CD4-positive, alpha-beta T cell (primary cell): Measurements from ENCODE around the gene MPDZ. TPM values are rescaled to one million over a fixed set of nuclear protein-coding genes. Genes with fewer than 3 reads are reported as not detected.

Experiments
- ATAC-seq: fragments of 200-7000 bp; cut with Tn5 transposase; one replicate; pipeline ENCODE4 v1.10.0; 2022; ENCODE audit warnings: mild to moderate bottlenecking; ENCODE audit not compliant: poor library complexity
- CTCF ChIA-PET: fragments of 350-600 bp; sonication (Branson Sonifier 250); formaldehyde crosslinking; loops from one replicate; lab custom pipeline; 2021; ENCODE audit warnings: antibody characterized with exemption, inconsistent platforms; lab: Charles Lee
- POLR2A ChIA-PET: fragments of 350-600 bp; sonication (Branson Sonifier 250); formaldehyde crosslinking; loops from one replicate; lab custom pipeline; 2021; ENCODE audit warnings: antibody characterized with exemption, inconsistent platforms; lab: Charles Lee
- DNase-seq, 14 experiments: peaks; one replicate each; pipeline ENCODE4 v3.0.0-alpha.2; 2013 to 2020; ENCODE audit warnings: mixed read lengths in 2 of 14
- H3K27ac ChIP-seq, 2 donors: one replicate each; pipeline versions ENCODE4 v1.5.1 to v1.7.0; 2013; ENCODE audit warnings: low read length in 2 of 2, low read depth in 1 of 2, mild to moderate bottlenecking in 1 of 2
- H3K27me3 ChIP-seq, 2 experiments: 1 replicate in 1 of 2; 2 replicates in 1 of 2; pipeline versions ENCODE4 v1.6.1 to v1.7.0; 2013; ENCODE audit warnings: low read length in 2 of 2, control low read depth in 1 of 2, mild to moderate bottlenecking in 1 of 2, moderate library complexity in 1 of 2; ENCODE audit not compliant: insufficient read depth in 2 of 2, control insufficient read depth in 1 of 2
- H3K36me3 ChIP-seq: one replicate; pipeline ENCODE4 v1.6.1; 2013; ENCODE audit warnings: low read length, control low read depth; ENCODE audit not compliant: insufficient read depth
- H3K4me1 ChIP-seq: one replicate; pipeline ENCODE4 v1.6.1; 2013; ENCODE audit warnings: low read length, control low read depth; ENCODE audit not compliant: insufficient read depth
- H3K4me3 ChIP-seq: one replicate; pipeline ENCODE4 v1.5.1; 2013; ENCODE audit warnings: mild to moderate bottlenecking, low read length, moderate library complexity
- H3K9me3 ChIP-seq, 2 experiments: 1 replicate in 1 of 2; 2 replicates in 1 of 2; pipeline versions ENCODE4 v1.6.1 to v1.7.0; 2013; ENCODE audit warnings: low read length in 2 of 2, mild to moderate bottlenecking in 2 of 2, control low read depth in 1 of 2, moderate library complexity in 1 of 2; ENCODE audit not compliant: control insufficient read depth in 1 of 2, insufficient read depth in 1 of 2
- H3K27ac Mint-ChIP-seq: one replicate; pipeline ENCODE4 v1.8.0; 2020; ENCODE audit warnings: mixed read lengths
- H3K27me3 Mint-ChIP-seq: one replicate; pipeline ENCODE4 v1.8.0; 2021; ENCODE audit warnings: mixed read lengths
- H3K36me3 Mint-ChIP-seq: one replicate; pipeline ENCODE4 v1.8.0; 2021; ENCODE audit warnings: low read depth, mixed read lengths
- H3K4me1 Mint-ChIP-seq: one replicate; pipeline ENCODE4 v1.8.0; 2021; ENCODE audit warnings: low read depth, mixed read lengths
- H3K4me3 Mint-ChIP-seq: one replicate; pipeline ENCODE4 v1.8.0; 2020; ENCODE audit warnings: mild to moderate bottlenecking, mixed read lengths
- H3K9me3 Mint-ChIP-seq: one replicate; pipeline ENCODE4 v1.8.0; 2020; ENCODE audit warnings: mixed read lengths
- intact Hi-C, 2 experiments: fragments of 100-400 bp; cut with DNase I in 1 of 2; cut with micrococcal nuclease in 1 of 2; formaldehyde crosslinking; loops; one replicate each; pipeline versions ENCODE4 v1.15.1 to v1.9.0; 2023 to 2025; cut with DNase I, micrococcal nuclease
- total RNA-seq, 174 experiments: library from RNA in 2 of 174; stranded (reverse) in 2 of 174; gene quantifications; one replicate each; pipeline ENCODE4 v1.2.3 and lab custom pipeline; 2021 to 2026
- TF ChIP-seq, protein P1 (sequence below): fragments of 200-600 bp; IDR thresholded peaks from one replicate; pipeline ENCODE4 v1.8.0; 2022; ENCODE audit warnings: antibody characterized with exemption, mild to moderate bottlenecking

Gene MPDZ
- total RNA-seq, 2 experiments from 2014 or later = not detected

DNA sequence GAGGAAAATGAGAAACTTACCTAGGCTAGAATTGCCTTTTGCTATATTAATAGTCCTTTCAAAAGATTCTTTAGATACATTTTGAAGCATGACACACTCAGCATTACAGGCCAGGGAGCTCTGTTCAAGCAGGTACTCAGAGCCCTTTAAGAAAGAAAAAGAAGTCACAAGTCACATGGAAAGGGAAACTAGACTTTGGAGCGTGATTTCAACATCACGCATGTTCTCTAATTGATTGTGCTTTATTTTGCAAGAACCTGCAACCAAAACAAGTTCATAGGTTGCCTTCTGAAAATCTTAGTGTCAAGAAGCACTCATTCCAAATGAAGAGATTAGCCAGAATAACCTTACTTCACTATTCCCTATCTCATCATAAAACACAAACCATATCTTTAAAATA, 103.8 kb downstream of the MPDZ start:
- intact Hi-C loops = no loop called here
- H3K27ac Mint-ChIP-seq = no peak overlapping the region
- Histone ChIP-seq H3K27ac (no peak overlapping the region), H3K4me3 (no peak overlapping the region), H3K36me3 (no peaks in the 10 kb centered on the region), H3K4me1 (no peaks in the 10 kb centered on the region), H3K9me3 (peaks cover 0 to 4% of the 10 kb centered on the region in 2 experiments), H3K27me3 (no peaks in the 10 kb centered on the region)
- peaks cover 10% of the 10 kb centered on the region for H3K9me3 Mint-ChIP-seq
- no peak overlapping the region for H3K4me3 Mint-ChIP-seq
- H3K36me3 Mint-ChIP-seq = no peaks in the 10 kb centered on the region
- ATAC-seq (no peak), DNase-seq (no peak)
- H3K4me1 Mint-ChIP-seq = no peaks in the 10 kb centered on the region
- TF ChIP-seq, protein P1, sequence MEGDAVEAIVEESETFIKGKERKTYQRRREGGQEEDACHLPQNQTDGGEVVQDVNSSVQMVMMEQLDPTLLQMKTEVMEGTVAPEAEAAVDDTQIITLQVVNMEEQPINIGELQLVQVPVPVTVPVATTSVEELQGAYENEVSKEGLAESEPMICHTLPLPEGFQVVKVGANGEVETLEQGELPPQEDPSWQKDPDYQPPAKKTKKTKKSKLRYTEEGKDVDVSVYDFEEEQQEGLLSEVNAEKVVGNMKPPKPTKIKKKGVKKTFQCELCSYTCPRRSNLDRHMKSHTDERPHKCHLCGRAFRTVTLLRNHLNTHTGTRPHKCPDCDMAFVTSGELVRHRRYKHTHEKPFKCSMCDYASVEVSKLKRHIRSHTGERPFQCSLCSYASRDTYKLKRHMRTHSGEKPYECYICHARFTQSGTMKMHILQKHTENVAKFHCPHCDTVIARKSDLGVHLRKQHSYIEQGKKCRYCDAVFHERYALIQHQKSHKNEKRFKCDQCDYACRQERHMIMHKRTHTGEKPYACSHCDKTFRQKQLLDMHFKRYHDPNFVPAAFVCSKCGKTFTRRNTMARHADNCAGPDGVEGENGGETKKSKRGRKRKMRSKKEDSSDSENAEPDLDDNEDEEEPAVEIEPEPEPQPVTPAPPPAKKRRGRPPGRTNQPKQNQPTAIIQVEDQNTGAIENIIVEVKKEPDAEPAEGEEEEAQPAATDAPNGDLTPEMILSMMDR = no peak
- POLR2A ChIA-PET = no interaction called here
- CTCF ChIA-PET = no interaction called here
- no peaks in the 10 kb centered on the region for H3K27me3 Mint-ChIP-seq

DNA sequence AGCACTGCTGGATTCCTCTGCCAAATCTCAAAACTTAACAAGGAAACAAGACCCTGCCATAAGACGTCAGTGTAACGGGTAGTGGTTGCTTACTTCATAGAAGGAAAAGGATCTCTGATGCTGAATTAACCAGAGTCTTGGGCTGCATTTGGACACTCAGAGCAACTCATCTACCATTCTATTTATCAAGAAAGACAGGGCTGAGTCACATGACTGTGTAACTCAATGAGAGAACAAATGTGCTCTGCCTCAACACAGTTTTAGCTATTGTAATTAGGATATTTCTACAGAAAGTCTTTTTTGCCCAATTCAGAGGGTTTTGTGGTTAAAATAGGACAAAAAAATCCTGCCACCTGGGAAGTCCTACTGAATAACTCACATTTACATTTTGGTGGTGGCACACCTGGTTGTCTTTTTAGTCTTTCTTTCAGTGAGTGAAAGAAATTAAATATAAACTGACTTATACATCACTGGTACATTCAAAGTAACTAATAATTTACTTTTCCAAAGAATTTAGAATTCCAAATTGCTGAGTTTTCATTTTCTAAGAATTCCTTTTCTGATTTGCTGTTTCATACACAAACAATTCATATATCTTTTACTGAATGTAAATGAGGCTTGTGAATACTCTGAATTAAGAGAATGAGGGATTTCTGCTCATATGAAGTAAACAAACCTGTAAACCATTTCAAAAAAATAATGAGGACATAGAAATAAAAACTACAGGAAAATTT, 104.4 kb downstream of the MPDZ start:
- POLR2A ChIA-PET = no interaction called here
- no peaks in the 10 kb centered on the region for H3K27me3 Mint-ChIP-seq

DNA sequence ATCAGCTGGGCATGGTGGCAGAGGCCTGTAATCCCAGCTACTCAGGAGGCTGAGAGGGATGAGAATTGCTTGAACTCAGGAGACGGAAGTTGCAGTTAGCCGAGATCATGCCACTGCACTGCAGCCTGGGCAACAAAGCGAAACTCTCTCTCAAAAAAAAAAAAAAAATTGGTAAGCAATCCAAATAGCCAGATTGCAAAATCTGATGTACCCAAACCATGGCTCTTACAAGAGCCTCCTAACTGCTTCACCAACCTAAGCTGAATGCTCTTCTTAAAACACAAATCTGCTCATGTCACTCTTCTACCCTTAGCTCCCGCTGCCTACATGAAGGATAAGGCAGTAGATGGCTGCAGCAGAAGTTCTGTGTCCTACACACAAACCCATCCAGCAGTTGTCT, 105.9 kb downstream of the MPDZ start:
- POLR2A ChIA-PET = no interaction called here
- Histone ChIP-seq H3K4me3 (no peak overlapping the region), H3K27ac (no peak overlapping the region), H3K4me1 (no peaks in the 10 kb centered on the region), H3K27me3 (no peaks in the 10 kb centered on the region), H3K9me3 (peaks cover 0 to 4% of the 10 kb centered on the region in 2 experiments), H3K36me3 (no peaks in the 10 kb centered on the region)
- no peak for ATAC-seq
- CTCF ChIA-PET = interaction anchor here (0.7 kb wide), 1 partner anchor 10 kb away, joined by 3 read pairs; no protein-coding TSS in a partner anchor
- Mint-ChIP-seq H3K36me3 (no peaks in the 10 kb centered on the region), H3K4me1 (no peaks in the 10 kb centered on the region), H3K27ac (no peak overlapping the region), H3K27me3 (no peaks in the 10 kb centered on the region), H3K9me3 (peaks cover 10% of the 10 kb centered on the region), H3K4me3 (no peak overlapping the region)
- intact Hi-C loops = no loop called here
- DNase-seq = no peak
- TF ChIP-seq, protein P1 = no peak

More for the DNA sequence above, 104.4 kb downstream of the MPDZ start:
- H3K36me3 Mint-ChIP-seq = no peaks in the 10 kb centered on the region
- peaks cover 0 to 4% of the 10 kb centered on the region in 2 experiments for H3K9me3 ChIP-seq
- no peak for ATAC-seq
- no peak overlapping the region for H3K27ac Mint-ChIP-seq
- peaks cover 10% of the 10 kb centered on the region for H3K9me3 Mint-ChIP-seq
- H3K4me3 Mint-ChIP-seq = no peak overlapping the region
- TF ChIP-seq, protein P1 = no peak
- H3K4me1 ChIP-seq = no peaks in the 10 kb centered on the region
- H3K36me3 ChIP-seq = no peaks in the 10 kb centered on the region
- H3K4me3 ChIP-seq = no peak overlapping the region
- DNase-seq = no peak
- no peak overlapping the region for H3K27ac ChIP-seq
- intact Hi-C loops = no loop called here
- no peaks in the 10 kb centered on the region for H3K27me3 ChIP-seq
- H3K4me1 Mint-ChIP-seq = no peaks in the 10 kb centered on the region
- CTCF ChIA-PET = no interaction called here
